Stimulated activated CD8-positive, alpha-beta memory T cell treated with anti-CD3 and anti-CD28 coated beads, Interleukin-15, amount 100 ng/mL, for 4 hours (primary cell): ENCODE data around the gene ACVR1.
A peak's percentile ranks its signal among the peaks of the same experiment; 100 is the strongest.
"Not testable (repeated sequence)": the region's sequence is repeated elsewhere in the genome, so short reads cannot be mapped to it uniquely, and the experiment has no call there.

Experiments
- DNase-seq, 2 donors: peaks; one replicate each; pipeline ENCODE4 v3.0.0-alpha.2; 2020; ENCODE audit warnings: low read depth in 2 of 2

The ACVR1 gene

GRCh38 chr2:157894694-157895435 lies 18.7 kb upstream of the ACVR1 start:
- DNase-seq = no peak

- no peak for DNase-seq
Measured at GRCh38 chr2:157893611-157894010, 17.5 kb upstream of the ACVR1 start.

GRCh38 chr2:157891643-157892041 lies 15.5 kb upstream of the ACVR1 start:
- no peak for DNase-seq

GRCh38 chr2:157890969-157891642 lies 15.0 kb upstream of the ACVR1 start:
- DNase-seq = no peak

GRCh38 chr2:157887946-157888345 lies 11.8 kb upstream of the ACVR1 start:
- no peak for DNase-seq

GRCh38 chr2:157884533-157884932 lies 8.4 kb upstream of the ACVR1 start:
- DNase-seq = not testable (repeated sequence)

- DNase-seq = no peak
Measured at GRCh38 chr2:157880927-157881326, 4.8 kb upstream of the ACVR1 start.

- DNase-seq = no peak
Measured at GRCh38 chr2:157877761-157878400, 1.8 kb upstream of the ACVR1 start.

- DNase-seq = no peak
Measured at GRCh38 chr2:157876786-157877138, 632 bp upstream of the ACVR1 start.

GRCh38 chr2:157875641-157876065 lies 477 bp downstream of the ACVR1 start:
- peak in 1 of 2 donors; percentile 37 for DNase-seq

- DNase-seq = no peak
Measured at GRCh38 chr2:157874997-157875640, 1.0 kb downstream of the ACVR1 start.

- no peak for DNase-seq
Measured at GRCh38 chr2:157874348-157874747, 1.8 kb downstream of the ACVR1 start.

GRCh38 chr2:157872791-157873190 lies 3.3 kb downstream of the ACVR1 start:
- DNase-seq = no peak

GRCh38 chr2:157871415-157871814 lies 4.7 kb downstream of the ACVR1 start:
- DNase-seq = no peak

GRCh38 chr2:157868993-157869392 lies 7.1 kb downstream of the ACVR1 start:
- no peak for DNase-seq

- DNase-seq = no peak
Measured at GRCh38 chr2:157867703-157868102, 8.4 kb downstream of the ACVR1 start.

GRCh38 chr2:157866666-157867642 lies 9.2 kb downstream of the ACVR1 start:
- DNase-seq = no peak

GRCh38 chr2:157866202-157866601 lies 9.9 kb downstream of the ACVR1 start:
- DNase-seq = no peak

GRCh38 chr2:157864857-157865430 lies 11.2 kb downstream of the ACVR1 start:
- no peak for DNase-seq

- no peak for DNase-seq
Measured at GRCh38 chr2:157858846-157859245, 17.3 kb downstream of the ACVR1 start.

GRCh38 chr2:157857881-157858280 lies 18.2 kb downstream of the ACVR1 start:
- DNase-seq = no peak
